ENCODE data around the gene EIF4EBP2. TPM values are rescaled to one million over a fixed set of nuclear protein-coding genes. Genes with fewer than 3 reads are reported as not detected.

EIF4EBP2 gene
- total and polyA plus RNA-seq, 2 of the 13 experiments (the other 11 are each of a cell fraction or from before 2014, with no cell fraction given), result 16.9 to 22.0 TPM

DNA sequence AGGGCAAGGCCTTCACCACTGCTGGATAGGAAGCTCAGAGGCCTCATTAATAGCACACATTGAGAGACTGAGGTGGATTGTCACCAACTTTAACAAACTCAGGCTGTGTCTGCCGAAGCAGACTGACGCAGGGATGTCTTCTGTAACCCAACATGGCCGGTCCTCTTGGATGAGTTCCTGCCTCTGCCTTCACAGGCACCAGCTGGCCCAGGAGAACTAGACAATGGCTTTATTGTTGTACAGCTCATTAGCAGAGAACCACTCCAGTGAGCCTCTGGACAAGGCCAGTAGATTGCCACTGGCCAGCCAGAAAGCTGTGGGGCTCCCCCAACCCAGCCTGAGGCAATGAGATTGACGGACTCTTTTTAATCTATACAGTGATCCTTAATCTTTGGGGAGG is 28.2 kb downstream of the EIF4EBP2 start (continued):
- TF ChIP-seq, protein P1, sequence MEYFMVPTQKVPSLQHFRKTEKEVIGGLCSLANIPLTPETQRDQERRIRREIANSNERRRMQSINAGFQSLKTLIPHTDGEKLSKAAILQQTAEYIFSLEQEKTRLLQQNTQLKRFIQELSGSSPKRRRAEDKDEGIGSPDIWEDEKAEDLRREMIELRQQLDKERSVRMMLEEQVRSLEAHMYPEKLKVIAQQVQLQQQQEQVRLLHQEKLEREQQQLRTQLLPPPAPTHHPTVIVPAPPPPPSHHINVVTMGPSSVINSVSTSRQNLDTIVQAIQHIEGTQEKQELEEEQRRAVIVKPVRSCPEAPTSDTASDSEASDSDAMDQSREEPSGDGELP (IDR thresholded peaks at IDR 0.05; ENCODE audit: borderline replicate concordance, low read depth), result peak; percentile 76; the same call in 1 of the 2 replicates
- TF ChIP-seq SOX5 (CRISPR knock-in tag; IDR thresholded peaks at IDR 0.05; ENCODE audit: borderline replicate concordance) (peak; percentile 74), SRSF9 (IDR thresholded peaks at IDR 0.05; ENCODE audit: borderline replicate concordance, insufficient read depth, low read depth, low read length, poor library complexity, severe bottlenecking) (no peak), LCORL (IDR thresholded peaks at IDR 0.05) (no peak), LCORL (CRISPR knock-in tag; IDR thresholded peaks at IDR 0.05) (no peak)

DNA sequence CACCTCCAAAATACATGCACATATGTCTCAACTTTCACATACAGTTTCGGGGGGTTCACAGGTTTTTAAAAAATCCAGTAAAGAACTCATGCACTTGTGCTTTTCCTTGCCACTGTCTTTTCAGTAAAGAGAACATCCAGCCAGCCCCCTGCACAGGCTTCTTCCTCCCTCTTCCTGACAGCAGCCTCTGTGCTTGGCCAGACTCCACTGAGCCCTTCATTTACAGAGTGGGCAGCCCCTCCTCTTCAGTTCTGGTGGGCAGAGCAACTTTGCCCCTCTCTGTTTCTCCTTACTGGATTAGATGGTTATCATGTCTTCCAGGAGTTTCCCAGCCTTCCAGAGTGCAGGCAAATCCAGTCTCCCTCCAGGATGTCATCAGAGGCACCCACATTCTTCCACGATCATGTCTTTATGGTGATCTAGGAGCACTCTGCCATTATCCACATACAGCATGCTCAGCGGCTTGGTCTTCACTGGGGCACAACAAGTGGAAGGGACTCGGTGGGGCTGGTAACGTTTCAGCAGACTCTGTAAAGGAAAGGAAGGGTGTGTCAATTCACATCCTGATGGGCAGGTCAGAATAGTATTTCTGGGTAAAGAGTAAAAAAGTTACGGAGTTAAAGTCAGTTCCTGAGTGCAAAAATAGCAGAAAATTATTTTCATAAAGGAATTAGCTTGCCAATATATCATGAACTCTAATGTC is 28.8 kb downstream of the EIF4EBP2 start:
- FAIRE-seq (no peak), ATAC-seq (no peak), DNase-seq (ENCODE audit: low spot score) (no peak)
- ChIA-PET POLR2A (interaction anchor here (2.5 kb wide), 1 partner anchor 28 kb away, joined by 32 read pairs; the partner anchor contains the start of gene EIF4EBP2), CTCF (ENCODE audit: low intra/inter-chr PET ratio, low total read pairs) (no interaction called here)
- no peak overlapping the region for H3K4me2 ChIP-seq (ENCODE audit: low read depth, low read length)
- no peak overlapping the region for H2AFZ ChIP-seq (ENCODE audit: low read length)
- in situ Hi-C loops (cut with HindIII; ENCODE audit: extremely low pct_ligation_motif_present, low pct_unique_long_range_greater_than_20kb), result no loop called here
- no peaks in the 10 kb centered on the region for H3K79me2 ChIP-seq (ENCODE audit: insufficient read depth, low read length)
- no peaks in the 10 kb centered on the region for H3K9me3 ChIP-seq (ENCODE audit: low read length)
- H3K27me3 ChIP-seq (ENCODE audit: control insufficient read depth in 1 of 2, insufficient read depth in 2 of 2, low read length in 2 of 2), result no peaks in the 10 kb centered on the region
- intact Hi-C loops (cut with micrococcal nuclease; ENCODE audit: unreplicated experiment), result loop anchor here (5.0 kb wide), 1 partner anchor 50 kb away; the partner anchor contains the start of gene LRRC20
- H3K9ac ChIP-seq (ENCODE audit: insufficient read depth, low read depth, low read length), result no peak overlapping the region
- no peaks in the 10 kb centered on the region for H4K20me1 ChIP-seq (ENCODE audit: insufficient read depth, low read length)
- no TSS peak for BruUV-seq (replicated peaks)
- H3K4me3 ChIP-seq (replicated peaks in 1 of 3; ENCODE audit: insufficient read depth in 1 of 3, low read depth in 2 of 3, low read length in 3 of 3), result no peak overlapping the region
- H3K36me3 ChIP-seq (replicated peaks in 1 of 2; ENCODE audit: control insufficient read depth in 1 of 2, insufficient read depth in 2 of 2, low read length in 2 of 2), result peaks cover 0 to 2% of the 10 kb centered on the region in 2 experiments; a peak in 1 of 5 replicates
- peaks cover 29% of the 10 kb centered on the region for H3K4me1 ChIP-seq (ENCODE audit: insufficient read depth, low read length)
- 97% methylated on average over 6 of the region's 6 CpGs for WGBS (ENCODE audit: low lambda C conversion rate)
- H3K27ac ChIP-seq (ENCODE audit: extremely low read length, insufficient read depth, low read length), result no peak overlapping the region
- TF ChIP-seq, protein P2, sequence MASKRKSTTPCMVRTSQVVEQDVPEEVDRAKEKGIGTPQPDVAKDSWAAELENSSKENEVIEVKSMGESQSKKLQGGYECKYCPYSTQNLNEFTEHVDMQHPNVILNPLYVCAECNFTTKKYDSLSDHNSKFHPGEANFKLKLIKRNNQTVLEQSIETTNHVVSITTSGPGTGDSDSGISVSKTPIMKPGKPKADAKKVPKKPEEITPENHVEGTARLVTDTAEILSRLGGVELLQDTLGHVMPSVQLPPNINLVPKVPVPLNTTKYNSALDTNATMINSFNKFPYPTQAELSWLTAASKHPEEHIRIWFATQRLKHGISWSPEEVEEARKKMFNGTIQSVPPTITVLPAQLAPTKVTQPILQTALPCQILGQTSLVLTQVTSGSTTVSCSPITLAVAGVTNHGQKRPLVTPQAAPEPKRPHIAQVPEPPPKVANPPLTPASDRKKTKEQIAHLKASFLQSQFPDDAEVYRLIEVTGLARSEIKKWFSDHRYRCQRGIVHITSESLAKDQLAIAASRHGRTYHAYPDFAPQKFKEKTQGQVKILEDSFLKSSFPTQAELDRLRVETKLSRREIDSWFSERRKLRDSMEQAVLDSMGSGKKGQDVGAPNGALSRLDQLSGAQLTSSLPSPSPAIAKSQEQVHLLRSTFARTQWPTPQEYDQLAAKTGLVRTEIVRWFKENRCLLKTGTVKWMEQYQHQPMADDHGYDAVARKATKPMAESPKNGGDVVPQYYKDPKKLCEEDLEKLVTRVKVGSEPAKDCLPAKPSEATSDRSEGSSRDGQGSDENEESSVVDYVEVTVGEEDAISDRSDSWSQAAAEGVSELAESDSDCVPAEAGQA (IDR thresholded peaks at IDR 0.05; ENCODE audit: low read depth), result no peak
- TF ChIP-seq, protein P2 (CRISPR knock-in tag; IDR thresholded peaks at IDR 0.05; ENCODE audit: borderline replicate concordance), result no peak
- TF ChIP-seq, protein P3, sequence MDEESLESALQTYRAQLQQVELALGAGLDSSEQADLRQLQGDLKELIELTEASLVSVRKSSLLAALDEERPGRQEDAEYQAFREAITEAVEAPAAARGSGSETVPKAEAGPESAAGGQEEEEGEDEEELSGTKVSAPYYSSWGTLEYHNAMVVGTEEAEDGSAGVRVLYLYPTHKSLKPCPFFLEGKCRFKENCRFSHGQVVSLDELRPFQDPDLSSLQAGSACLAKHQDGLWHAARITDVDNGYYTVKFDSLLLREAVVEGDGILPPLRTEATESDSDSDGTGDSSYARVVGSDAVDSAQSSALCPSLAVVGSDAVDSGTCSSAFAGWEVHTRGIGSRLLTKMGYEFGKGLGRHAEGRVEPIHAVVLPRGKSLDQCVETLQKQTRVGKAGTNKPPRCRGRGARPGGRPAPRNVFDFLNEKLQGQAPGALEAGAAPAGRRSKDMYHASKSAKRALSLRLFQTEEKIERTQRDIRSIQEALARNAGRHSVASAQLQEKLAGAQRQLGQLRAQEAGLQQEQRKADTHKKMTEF (CRISPR knock-in tag; IDR thresholded peaks at IDR 0.05), result no peak
- TF ChIP-seq ZNF775 (CRISPR knock-in tag; IDR thresholded peaks at IDR 0.05; ENCODE audit: borderline replicate concordance), result no peak
- TF ChIP-seq, protein P4, sequence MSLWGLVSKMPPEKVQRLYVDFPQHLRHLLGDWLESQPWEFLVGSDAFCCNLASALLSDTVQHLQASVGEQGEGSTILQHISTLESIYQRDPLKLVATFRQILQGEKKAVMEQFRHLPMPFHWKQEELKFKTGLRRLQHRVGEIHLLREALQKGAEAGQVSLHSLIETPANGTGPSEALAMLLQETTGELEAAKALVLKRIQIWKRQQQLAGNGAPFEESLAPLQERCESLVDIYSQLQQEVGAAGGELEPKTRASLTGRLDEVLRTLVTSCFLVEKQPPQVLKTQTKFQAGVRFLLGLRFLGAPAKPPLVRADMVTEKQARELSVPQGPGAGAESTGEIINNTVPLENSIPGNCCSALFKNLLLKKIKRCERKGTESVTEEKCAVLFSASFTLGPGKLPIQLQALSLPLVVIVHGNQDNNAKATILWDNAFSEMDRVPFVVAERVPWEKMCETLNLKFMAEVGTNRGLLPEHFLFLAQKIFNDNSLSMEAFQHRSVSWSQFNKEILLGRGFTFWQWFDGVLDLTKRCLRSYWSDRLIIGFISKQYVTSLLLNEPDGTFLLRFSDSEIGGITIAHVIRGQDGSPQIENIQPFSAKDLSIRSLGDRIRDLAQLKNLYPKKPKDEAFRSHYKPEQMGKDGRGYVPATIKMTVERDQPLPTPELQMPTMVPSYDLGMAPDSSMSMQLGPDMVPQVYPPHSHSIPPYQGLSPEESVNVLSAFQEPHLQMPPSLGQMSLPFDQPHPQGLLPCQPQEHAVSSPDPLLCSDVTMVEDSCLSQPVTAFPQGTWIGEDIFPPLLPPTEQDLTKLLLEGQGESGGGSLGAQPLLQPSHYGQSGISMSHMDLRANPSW (CRISPR knock-in tag; IDR thresholded peaks at IDR 0.05; ENCODE audit: borderline replicate concordance), result no peak
- TF ChIP-seq TBX2 (CRISPR knock-in tag; IDR thresholded peaks at IDR 0.05; ENCODE audit: borderline replicate concordance), result no peak
